ENCODE data around the gene OARD1.

The OARD1 gene

DNA sequence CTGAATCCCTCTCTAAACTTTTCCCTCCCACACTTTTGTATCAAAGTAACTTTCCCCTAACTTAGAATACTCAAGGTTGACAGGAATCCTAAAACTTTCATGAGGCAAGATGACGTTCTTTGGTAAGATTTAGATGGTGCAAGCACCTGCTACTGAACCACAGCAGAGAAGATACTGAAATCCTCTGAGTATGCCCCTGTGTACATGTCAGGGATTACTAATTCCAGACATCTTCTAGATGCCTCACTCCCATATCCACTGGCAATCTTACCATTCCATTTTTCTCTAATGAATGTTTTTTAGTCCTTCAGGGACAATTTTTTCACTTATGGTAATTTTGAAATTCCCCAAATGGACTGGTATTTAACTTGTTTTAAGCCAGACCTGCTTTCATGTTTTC lies 10.1 kb downstream of the OARD1 start:
- Histone ChIP-seq H2AFZ (ENCODE audit: low read depth) (no peak overlapping the region), H3K4me1 (ENCODE audit: low read depth, poor library complexity, severe bottlenecking) (peaks cover 8% of the 10 kb centered on the region), H3K36me3 (ENCODE audit: insufficient read depth) (no peaks in the 10 kb centered on the region), H3K4me3 (IDR thresholded peaks at IDR 0.05; ENCODE audit: insufficient read depth, low read depth, low read length) (no peak overlapping the region), H3K79me2 (ENCODE audit: insufficient read depth, low read depth) (no peaks in the 10 kb centered on the region), H3K4me2 (no peak overlapping the region), H3K9ac (no peak overlapping the region), H3K27ac (no peak overlapping the region), H3K27me3 (ENCODE audit: insufficient read depth, low read depth) (no peaks in the 10 kb centered on the region), H4K20me1 (ENCODE audit: insufficient read depth) (no peaks in the 10 kb centered on the region)
- TF ChIP-seq, protein P1, sequence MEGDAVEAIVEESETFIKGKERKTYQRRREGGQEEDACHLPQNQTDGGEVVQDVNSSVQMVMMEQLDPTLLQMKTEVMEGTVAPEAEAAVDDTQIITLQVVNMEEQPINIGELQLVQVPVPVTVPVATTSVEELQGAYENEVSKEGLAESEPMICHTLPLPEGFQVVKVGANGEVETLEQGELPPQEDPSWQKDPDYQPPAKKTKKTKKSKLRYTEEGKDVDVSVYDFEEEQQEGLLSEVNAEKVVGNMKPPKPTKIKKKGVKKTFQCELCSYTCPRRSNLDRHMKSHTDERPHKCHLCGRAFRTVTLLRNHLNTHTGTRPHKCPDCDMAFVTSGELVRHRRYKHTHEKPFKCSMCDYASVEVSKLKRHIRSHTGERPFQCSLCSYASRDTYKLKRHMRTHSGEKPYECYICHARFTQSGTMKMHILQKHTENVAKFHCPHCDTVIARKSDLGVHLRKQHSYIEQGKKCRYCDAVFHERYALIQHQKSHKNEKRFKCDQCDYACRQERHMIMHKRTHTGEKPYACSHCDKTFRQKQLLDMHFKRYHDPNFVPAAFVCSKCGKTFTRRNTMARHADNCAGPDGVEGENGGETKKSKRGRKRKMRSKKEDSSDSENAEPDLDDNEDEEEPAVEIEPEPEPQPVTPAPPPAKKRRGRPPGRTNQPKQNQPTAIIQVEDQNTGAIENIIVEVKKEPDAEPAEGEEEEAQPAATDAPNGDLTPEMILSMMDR (conservative IDR thresholded peaks at IDR 0.05; ENCODE audit: low read depth, low read length): no peak

DNA sequence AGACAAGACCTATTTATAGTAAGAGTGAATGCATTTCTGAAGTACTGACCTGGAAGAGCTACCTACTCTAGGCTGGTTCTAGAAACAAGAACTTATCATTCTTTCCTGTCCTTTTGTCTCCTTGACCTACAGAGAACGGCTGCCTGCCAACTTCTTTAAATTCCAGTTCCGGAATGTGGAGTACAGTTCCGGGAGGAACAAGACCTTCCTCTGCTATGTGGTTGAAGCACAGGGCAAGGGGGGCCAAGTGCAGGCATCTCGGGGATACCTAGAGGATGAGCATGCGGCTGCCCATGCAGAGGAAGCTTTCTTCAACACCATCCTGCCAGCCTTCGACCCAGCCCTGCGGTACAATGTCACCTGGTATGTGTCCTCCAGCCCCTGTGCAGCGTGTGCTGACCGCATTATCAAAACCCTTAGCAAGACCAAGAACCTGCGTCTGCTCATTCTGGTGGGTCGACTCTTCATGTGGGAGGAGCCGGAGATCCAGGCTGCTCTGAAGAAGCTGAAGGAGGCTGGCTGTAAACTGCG lies 10.9 kb downstream of the OARD1 start:
- H3K4me2 ChIP-seq: no peak overlapping the region
- TF ChIP-seq, protein P1 (conservative IDR thresholded peaks at IDR 0.05; ENCODE audit: low read depth, low read length): no peak
- H3K27me3 ChIP-seq (ENCODE audit: insufficient read depth, low read depth): no peaks in the 10 kb centered on the region
- no peaks in the 10 kb centered on the region for H3K36me3 ChIP-seq (ENCODE audit: insufficient read depth)
- no peaks in the 10 kb centered on the region for H3K79me2 ChIP-seq (ENCODE audit: insufficient read depth, low read depth)
- H2AFZ ChIP-seq (ENCODE audit: low read depth): no peak overlapping the region
- H4K20me1 ChIP-seq (ENCODE audit: insufficient read depth): no peaks in the 10 kb centered on the region
- H3K9ac ChIP-seq: no peak overlapping the region
- H3K4me1 ChIP-seq (ENCODE audit: low read depth, poor library complexity, severe bottlenecking): peaks cover 8% of the 10 kb centered on the region
- no peak overlapping the region for H3K4me3 ChIP-seq (IDR thresholded peaks at IDR 0.05; ENCODE audit: insufficient read depth, low read depth, low read length)
- no peak overlapping the region for H3K27ac ChIP-seq

DNA sequence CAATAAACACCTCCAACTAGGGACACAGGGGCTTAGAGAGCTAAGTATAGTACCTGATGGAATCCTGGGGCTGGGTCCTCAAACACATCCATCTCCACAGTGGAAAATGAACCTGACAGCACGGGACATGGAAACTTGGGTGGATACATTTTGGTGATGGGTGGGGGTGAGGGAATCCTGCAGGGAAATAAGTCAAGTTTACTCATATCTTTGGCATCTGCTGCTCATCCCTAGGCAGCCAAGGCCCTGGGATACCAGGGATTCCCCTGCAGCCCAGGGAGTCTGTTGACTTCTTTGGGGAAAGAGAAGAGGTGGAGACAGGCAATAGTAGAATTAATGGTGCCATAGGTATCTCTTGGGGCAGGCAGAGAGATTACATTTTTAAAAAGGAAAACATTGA lies 12.6 kb downstream of the OARD1 start:
- TF ChIP-seq, protein P1 (conservative IDR thresholded peaks at IDR 0.05; ENCODE audit: low read depth, low read length): no peak
- Histone ChIP-seq H3K27me3 (ENCODE audit: insufficient read depth, low read depth) (no peaks in the 10 kb centered on the region), H3K4me1 (ENCODE audit: low read depth, poor library complexity, severe bottlenecking) (peaks cover 5% of the 10 kb centered on the region), H3K4me3 (IDR thresholded peaks at IDR 0.05; ENCODE audit: insufficient read depth, low read depth, low read length) (no peak overlapping the region), H3K36me3 (ENCODE audit: insufficient read depth) (no peaks in the 10 kb centered on the region), H3K27ac (no peak overlapping the region), H3K4me2 (no peak overlapping the region), H3K79me2 (ENCODE audit: insufficient read depth, low read depth) (no peaks in the 10 kb centered on the region), H2AFZ (ENCODE audit: low read depth) (no peak overlapping the region), H4K20me1 (ENCODE audit: insufficient read depth) (no peaks in the 10 kb centered on the region), H3K9ac (no peak overlapping the region)

DNA sequence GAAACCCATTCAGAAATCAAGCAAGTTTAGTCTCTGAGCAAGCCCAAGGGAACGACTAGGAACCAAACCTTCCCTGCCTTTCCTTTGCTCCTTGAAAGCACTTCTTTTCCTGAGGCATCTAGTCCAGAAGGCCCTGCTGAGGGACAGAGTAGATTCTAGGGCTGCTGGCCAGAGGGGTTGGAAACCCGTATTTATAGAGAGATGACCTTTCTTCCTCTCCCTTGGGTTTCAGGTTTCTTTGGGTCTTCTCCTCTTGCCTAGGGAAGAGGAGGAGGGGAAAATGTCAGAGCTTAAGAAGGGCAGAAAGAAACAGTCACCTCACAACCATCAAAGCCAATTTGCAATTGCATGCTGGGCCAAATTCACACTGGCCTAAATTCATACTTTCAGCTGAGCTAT lies 13.4 kb downstream of the OARD1 start:
- Histone ChIP-seq H3K79me2 (ENCODE audit: insufficient read depth, low read depth) (no peaks in the 10 kb centered on the region), H3K4me3 (IDR thresholded peaks at IDR 0.05; ENCODE audit: insufficient read depth, low read depth, low read length) (no peak overlapping the region), H3K4me1 (ENCODE audit: low read depth, poor library complexity, severe bottlenecking) (peaks cover 5% of the 10 kb centered on the region), H3K4me2 (no peak overlapping the region), H3K9ac (no peak overlapping the region), H3K27ac (no peak overlapping the region), H4K20me1 (ENCODE audit: insufficient read depth) (no peaks in the 10 kb centered on the region), H3K27me3 (ENCODE audit: insufficient read depth, low read depth) (no peaks in the 10 kb centered on the region), H3K36me3 (ENCODE audit: insufficient read depth) (no peaks in the 10 kb centered on the region), H2AFZ (ENCODE audit: low read depth) (no peak overlapping the region)
- TF ChIP-seq, protein P1 (conservative IDR thresholded peaks at IDR 0.05; ENCODE audit: low read depth, low read length): no peak

Data from KMS-11 (cell line).